GM06990 (cell line): ENCODE results near the gene SLC43A3.
"Not testable (repeated sequence)": the region's sequence is repeated elsewhere in the genome, so short reads cannot be mapped to it uniquely, and the experiment has no call there.

Source experiments
- DNase-seq: peaks from one replicate; pipeline ENCODE4 v3.0.0-alpha.2; 2011; ENCODE audit not compliant: insufficient read length; ENCODE audit errors: extremely low read depth
- H3K27me3 ChIP-seq: replicated peaks from 2 replicates; pipeline ENCODE4 v1.6.0; 2011; ENCODE audit warnings: low read length; ENCODE audit not compliant: control insufficient read depth, insufficient read depth
- H3K36me3 ChIP-seq: 2 replicates; pipeline ENCODE4 v1.5.1; 2011; ENCODE audit warnings: low read length; ENCODE audit not compliant: control insufficient read depth, insufficient read depth
- H3K4me3 ChIP-seq: replicated peaks from 2 replicates; pipeline ENCODE4 v1.5.1; 2011; ENCODE audit warnings: low read depth, mild to moderate bottlenecking, control low read depth, low read length
- CTCF ChIP-seq: IDR thresholded peaks from 2 replicates; pipeline ENCODE4 v1.5.1; 2011; ENCODE audit warnings: low read length, control low read depth, mild to moderate bottlenecking, inconsistent platforms; ENCODE audit not compliant: insufficient read depth, poor library complexity, severe bottlenecking

Gene SLC43A3

DNA sequence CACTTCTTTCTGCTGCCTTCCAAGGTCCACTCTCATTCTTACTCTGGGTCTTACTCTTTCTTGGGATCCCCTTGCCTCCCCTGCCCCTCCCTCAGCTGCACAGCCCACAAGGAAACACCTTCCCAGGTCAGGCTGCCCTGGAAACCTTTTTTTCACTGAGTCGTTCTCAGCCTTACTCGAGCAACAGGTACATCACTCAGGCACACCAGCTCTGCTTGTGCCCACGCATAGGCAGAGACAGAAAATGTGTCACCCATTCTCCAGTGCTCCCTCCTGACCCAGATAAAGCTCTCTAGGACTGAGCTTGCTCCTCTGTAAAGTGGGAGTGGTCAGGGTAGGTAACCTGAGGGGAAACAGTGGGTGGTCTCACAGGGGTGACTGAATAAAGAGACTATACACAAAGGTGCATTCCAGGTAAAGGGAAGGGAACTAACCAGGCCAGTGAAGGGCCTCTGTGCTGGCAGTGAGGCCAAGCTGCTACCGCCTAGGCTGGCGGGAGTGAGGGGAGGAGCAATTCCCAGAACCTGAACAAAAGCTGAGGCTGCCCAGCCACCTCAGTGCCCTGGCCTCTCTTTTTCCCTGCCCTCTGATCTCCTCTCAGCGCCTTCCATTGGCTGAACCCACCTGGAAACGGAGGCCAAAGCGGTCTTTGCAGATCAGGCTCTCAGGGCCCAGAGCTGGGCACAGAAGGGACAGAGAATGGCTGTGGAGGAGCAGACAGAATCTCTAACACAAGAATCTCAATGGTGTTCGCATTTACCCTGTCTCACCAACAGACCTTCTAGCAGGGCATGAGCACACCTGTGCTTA lies 61.9 kb downstream of the SLC43A3 start:
- H3K4me3 ChIP-seq: no peak overlapping the region
- H3K36me3 ChIP-seq: no peaks in the 10 kb centered on the region
- no peak for DNase-seq
- no peaks in the 10 kb centered on the region; the same call in 1 of the 2 replicates for H3K27me3 ChIP-seq
- no peak for TF ChIP-seq CTCF

DNA sequence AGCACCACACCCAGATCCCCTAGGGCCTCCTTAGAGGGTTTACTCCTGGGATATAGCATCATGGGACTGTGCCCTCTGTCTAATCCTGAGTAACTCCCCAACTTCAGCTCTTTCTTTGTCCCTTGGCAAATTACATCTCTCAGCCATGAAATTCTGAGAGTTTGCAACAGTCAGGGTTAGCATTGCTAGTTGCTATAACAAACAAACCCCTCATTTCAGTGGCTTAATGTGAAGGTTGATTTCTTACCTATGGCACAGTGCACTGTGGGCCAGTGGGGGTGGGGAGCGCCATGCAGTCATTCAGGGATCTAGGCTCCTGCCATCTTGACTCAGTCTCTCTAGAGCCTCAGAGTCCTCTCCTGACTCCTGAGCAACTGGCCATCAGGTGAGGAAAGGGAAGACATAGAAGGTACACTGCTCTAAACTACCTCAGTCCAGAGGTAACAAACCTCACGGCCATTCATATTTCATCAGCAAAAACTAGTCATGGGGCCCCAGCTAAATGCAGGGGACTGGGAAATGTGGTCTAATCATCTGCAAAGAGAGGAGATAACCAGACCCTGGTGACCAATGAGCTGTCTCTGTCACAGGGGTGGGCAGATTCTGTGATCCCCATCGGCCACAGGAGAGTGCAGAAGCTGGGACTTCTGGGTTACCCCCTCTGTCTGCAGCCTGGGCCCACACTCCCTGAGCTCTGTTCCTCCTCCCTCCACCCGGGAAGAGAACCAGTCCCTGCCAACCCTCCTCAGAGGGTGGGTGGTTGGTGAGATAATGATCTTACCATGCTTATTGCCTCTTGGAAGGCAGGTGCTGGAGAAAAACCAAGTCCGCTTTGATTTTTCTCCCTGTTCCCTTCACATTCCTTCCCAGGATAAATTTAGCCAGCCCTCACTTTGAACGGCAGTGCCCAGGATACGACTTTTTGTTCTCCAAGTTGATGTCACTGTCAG lies 63.5 kb downstream of the SLC43A3 start:
- Histone ChIP-seq H3K36me3 (no peaks in the 10 kb centered on the region), H3K4me3 (no peak overlapping the region), H3K27me3 (no peaks in the 10 kb centered on the region; the same call in none of the 2 replicates)
- no peak for DNase-seq
- TF ChIP-seq CTCF: no peak

DNA sequence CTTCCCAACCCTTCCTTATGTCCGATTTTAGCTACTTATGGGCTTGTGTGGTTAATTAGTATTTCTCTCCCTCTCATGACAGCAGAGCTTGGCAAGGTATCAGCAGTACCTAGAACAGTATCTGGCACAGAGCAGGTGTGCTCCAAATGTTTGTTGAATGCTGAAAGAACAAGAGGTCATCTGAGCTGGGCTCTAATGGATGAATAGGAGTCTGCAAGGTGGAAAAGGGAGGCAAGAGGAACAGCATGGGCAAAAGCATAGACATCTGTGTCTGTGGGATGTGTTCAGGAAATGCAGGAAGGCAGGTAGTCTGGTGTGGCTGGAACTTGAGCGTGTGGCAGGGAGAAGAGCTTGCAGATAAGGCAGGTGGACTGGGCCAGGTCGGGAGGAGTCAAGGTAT lies 65.0 kb downstream of the SLC43A3 start:
- Histone ChIP-seq H3K36me3 (no peaks in the 10 kb centered on the region), H3K27me3 (no peaks in the 10 kb centered on the region; the same call in none of the 2 replicates), H3K4me3 (no peak overlapping the region)
- no peak for DNase-seq
- TF ChIP-seq CTCF: no peak

DNA sequence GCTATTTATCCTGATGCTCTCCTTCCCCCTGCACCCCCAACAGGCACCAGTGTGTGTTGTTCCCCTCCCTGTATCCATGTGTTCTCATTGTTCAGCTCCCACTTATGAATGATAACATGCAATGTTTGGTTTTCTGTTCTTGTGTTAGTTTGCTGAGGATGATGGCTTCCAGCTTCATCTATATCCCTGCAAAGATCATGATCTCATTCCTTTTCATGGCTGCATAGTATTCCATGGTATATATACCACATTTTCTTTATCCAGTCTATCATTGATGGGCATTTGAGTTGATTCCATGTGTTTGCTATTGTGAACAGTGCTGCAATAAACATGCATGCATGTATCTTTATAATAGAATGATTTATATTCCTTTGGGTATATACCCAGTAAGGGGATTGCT lies 65.5 kb downstream of the SLC43A3 start:
- not testable (repeated sequence) for H3K27me3 ChIP-seq, H3K4me3 ChIP-seq, DNase-seq, H3K36me3 ChIP-seq

- TF ChIP-seq CTCF: no peak
- H3K4me3 ChIP-seq: no peak overlapping the region
- no peaks in the 10 kb centered on the region; the same call in none of the 2 replicates for H3K27me3 ChIP-seq
- H3K36me3 ChIP-seq: no peaks in the 10 kb centered on the region
- no peak for DNase-seq
Measured at GRCh38 chr11:57360991-57361390, 65.9 kb downstream of the SLC43A3 start.
